ENCODE measurements around the gene BLOC1S2. TPM values are rescaled to one million over a fixed set of nuclear protein-coding genes. Genes with fewer than 3 reads are reported as not detected.

Gene BLOC1S2
- total and polyA plus RNA-seq, 2 of the 8 experiments (the other 6 are each of a cell fraction or from before 2014, with no cell fraction given), result 25.1 to 50.6 TPM

DNA sequence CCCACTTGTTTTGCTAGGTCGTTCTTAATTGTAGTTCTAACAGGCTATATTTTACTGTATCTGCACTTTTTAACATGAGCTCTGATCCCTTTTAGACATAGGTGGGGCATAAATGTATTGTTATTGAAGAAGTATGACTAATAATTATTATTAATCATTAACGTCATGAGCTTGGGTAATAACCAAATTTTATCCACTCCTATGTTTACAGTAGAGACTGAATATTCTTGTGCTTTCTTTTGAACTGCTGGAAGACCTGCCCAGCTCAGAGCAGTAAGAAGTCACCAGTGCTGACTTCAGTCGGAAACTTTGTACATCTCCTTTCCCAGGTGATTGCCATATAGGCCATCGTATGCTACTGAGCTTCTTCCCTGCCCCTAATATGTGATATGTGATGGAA is 24.8 kb upstream of the BLOC1S2 start (continued):
- TF ChIP-seq CBX5 (IDR thresholded peaks at IDR 0.05; ENCODE audit: low read depth, low read length), result no peak
- TF ChIP-seq BCL11A (IDR thresholded peaks at IDR 0.05; ENCODE audit: low read depth in 2 of 2, low read length in 2 of 2), result no peak
- no peak for TF ChIP-seq RFX5 (IDR thresholded peaks at IDR 0.05; ENCODE audit: borderline replicate concordance, low read depth, low read length)
- TF ChIP-seq, protein P1, sequence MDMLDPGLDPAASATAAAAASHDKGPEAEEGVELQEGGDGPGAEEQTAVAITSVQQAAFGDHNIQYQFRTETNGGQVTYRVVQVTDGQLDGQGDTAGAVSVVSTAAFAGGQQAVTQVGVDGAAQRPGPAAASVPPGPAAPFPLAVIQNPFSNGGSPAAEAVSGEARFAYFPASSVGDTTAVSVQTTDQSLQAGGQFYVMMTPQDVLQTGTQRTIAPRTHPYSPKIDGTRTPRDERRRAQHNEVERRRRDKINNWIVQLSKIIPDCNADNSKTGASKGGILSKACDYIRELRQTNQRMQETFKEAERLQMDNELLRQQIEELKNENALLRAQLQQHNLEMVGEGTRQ (IDR thresholded peaks at IDR 0.05; ENCODE audit: low read length), result no peak
- no peak for TF ChIP-seq RAD21 (IDR thresholded peaks at IDR 0.05 in 1 of 2, conservative IDR thresholded peaks at IDR 0.05 in 1 of 2; ENCODE audit: low read depth in 2 of 2, low read length in 2 of 2)
